Measurements from ENCODE around the gene HIF1A.

- TF ChIP-seq CTCF (IDR thresholded peaks at IDR 0.05; ENCODE audit: insufficient read depth, low read length, poor library complexity, severe bottlenecking), result no peak
- TF ChIP-seq EZH2phosphoT487 (conservative IDR thresholded peaks at IDR 0.05; ENCODE audit: low read length), result no peak
Observed at GRCh38 chr14:61678975-61679374, 16.3 kb upstream of the HIF1A start.
